ENCODE results near the gene POFUT1. TPM values are rescaled to one million over a fixed set of nuclear protein-coding genes. Genes with fewer than 3 reads are reported as not detected.
"Not testable (repeated sequence)": the region's sequence is repeated elsewhere in the genome, so short reads cannot be mapped to it uniquely, and the experiment has no call there.

The POFUT1 gene
- total RNA-seq, 6 experiments from 2014 or later = 64.1 to 83.7 (median 74.6) TPM

DNA sequence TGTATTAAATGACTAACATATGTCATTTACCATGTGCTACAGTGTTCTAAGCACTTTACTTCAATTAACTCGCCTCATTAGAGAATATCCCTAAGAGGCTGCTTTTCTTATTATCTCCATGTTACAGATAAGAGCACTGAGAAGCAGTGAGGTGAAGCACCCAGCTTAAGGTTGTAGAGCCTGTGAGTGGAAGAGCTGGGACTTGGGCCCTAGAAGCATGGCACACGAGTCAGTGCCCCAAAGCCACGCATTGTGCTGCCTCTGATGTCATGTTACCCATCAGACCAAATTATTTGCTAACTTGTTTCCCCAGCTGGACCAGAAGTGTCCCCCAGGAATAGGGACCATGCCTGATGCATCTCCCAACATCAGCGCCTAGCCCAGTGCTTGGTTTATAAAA, 34.1 kb downstream of the POFUT1 start:
- Mint-ChIP-seq H3K36me3 (ENCODE audit: low read depth) (no peaks in the 10 kb centered on the region), H3K4me1 (ENCODE audit: low read depth) (peaks cover 19% of the 10 kb centered on the region; the same call in 1 of the 2 replicates), H3K27ac (no peak overlapping the region), H3K4me3 (no peak overlapping the region), H3K27me3 (ENCODE audit: insufficient read depth) (peaks cover 3% of the 10 kb centered on the region), H3K9me3 (no peaks in the 10 kb centered on the region)
- no peak for DNase-seq
- TF ChIP-seq, protein P1, sequence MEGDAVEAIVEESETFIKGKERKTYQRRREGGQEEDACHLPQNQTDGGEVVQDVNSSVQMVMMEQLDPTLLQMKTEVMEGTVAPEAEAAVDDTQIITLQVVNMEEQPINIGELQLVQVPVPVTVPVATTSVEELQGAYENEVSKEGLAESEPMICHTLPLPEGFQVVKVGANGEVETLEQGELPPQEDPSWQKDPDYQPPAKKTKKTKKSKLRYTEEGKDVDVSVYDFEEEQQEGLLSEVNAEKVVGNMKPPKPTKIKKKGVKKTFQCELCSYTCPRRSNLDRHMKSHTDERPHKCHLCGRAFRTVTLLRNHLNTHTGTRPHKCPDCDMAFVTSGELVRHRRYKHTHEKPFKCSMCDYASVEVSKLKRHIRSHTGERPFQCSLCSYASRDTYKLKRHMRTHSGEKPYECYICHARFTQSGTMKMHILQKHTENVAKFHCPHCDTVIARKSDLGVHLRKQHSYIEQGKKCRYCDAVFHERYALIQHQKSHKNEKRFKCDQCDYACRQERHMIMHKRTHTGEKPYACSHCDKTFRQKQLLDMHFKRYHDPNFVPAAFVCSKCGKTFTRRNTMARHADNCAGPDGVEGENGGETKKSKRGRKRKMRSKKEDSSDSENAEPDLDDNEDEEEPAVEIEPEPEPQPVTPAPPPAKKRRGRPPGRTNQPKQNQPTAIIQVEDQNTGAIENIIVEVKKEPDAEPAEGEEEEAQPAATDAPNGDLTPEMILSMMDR (IDR thresholded peaks at IDR 0.05) = no peak

DNA sequence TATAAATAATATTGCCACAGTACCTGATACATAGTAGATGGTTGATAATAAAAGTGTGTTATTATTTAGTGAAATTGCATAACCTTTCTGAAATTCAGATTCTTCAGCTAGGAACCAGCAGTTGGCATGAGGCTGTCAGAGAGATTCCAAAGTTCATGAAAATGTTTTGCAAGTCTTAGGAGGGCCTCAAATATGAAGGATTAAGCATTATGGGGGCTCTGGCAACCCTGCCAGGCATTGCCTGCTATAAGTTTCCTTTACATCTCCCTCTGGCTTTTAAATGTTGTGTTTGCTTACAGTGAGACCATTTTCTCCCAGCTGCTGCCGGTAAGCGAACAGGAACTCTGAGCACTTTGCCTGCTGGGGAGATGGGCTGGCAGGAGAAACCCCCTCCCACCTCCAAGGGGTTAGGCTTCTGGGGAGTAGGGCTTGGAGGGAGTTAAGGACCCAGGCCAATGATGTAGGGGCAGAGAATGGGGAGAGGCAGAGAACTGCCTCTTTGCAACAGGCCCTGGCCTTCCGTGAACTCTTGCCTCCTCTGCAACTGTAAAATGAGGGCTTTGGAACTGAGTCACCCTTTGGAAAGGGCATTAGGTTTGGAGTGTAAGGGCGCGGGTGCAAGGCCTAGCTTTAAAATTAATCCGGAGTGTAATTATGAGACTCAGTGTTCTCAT, 36.6 kb downstream of the POFUT1 start:
- no peak for DNase-seq
- no peak overlapping the region for H3K27ac Mint-ChIP-seq
- H3K9me3 Mint-ChIP-seq = no peaks in the 10 kb centered on the region

DNA sequence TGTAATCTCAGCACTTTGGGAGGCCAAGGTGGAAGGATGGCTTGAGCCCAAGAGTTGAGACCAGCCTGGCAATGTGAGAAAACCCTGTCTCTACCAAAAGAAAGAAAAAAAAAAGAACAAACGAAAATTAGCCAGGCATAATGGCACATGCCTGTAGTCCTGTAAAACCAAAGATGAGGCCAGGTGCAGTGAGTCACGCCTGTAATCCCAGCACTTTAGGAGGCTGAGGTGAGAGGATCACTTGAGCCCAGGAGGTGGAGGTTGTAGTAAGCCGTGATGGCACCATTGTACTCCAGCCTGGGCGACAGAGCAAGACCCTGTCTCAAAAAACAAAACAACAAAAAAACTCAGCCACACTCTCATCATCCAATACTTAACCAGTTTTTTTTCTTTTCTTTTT, 37.3 kb downstream of the POFUT1 start:
- peaks cover 14% of the 10 kb centered on the region; the same call in 1 of the 2 replicates for H3K4me1 Mint-ChIP-seq (ENCODE audit: low read depth)

More for the DNA sequence above, 36.6 kb downstream of the POFUT1 start:
- H3K36me3 Mint-ChIP-seq (ENCODE audit: low read depth) = no peaks in the 10 kb centered on the region
- H3K4me1 Mint-ChIP-seq (ENCODE audit: low read depth) = peaks cover 19% of the 10 kb centered on the region; the same call in 1 of the 2 replicates
- H3K4me3 Mint-ChIP-seq = no peak overlapping the region
- TF ChIP-seq, protein P1 (IDR thresholded peaks at IDR 0.05) = no peak
- peaks cover 3% of the 10 kb centered on the region for H3K27me3 Mint-ChIP-seq (ENCODE audit: insufficient read depth)

DNA sequence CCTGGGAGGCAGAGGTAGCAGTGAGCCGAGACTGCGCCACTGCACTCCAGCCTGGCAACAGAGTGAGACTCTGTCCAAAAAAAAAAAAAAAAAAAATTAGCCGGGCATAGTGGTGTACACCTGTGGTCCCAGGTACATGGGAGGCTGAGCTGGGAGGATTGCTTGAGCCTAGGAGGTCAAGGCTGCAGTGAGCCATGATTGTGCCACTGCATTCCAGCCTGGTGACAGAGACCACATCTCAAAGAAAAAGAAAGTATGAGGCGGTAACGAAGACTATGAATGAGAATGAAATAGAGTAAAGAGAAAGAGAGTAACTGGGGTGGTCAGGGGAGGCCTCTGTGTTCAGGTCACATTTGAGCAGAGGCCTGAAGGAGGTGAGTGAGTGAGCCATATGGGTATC, 38.5 kb downstream of the POFUT1 start:
- H3K4me3 Mint-ChIP-seq; H3K9me3 Mint-ChIP-seq; H3K36me3 Mint-ChIP-seq (ENCODE audit: low read depth); H3K4me1 Mint-ChIP-seq (ENCODE audit: low read depth); H3K27me3 Mint-ChIP-seq (ENCODE audit: insufficient read depth); DNase-seq; H3K27ac Mint-ChIP-seq: not testable (repeated sequence)

More for the DNA sequence above, 37.3 kb downstream of the POFUT1 start:
- Mint-ChIP-seq H3K9me3 (no peaks in the 10 kb centered on the region), H3K27ac (no peak overlapping the region), H3K36me3 (ENCODE audit: low read depth) (no peaks in the 10 kb centered on the region), H3K27me3 (ENCODE audit: insufficient read depth) (peaks cover 2% of the 10 kb centered on the region), H3K4me3 (no peak overlapping the region)
- TF ChIP-seq, protein P1 (IDR thresholded peaks at IDR 0.05) = no peak
- DNase-seq = no peak

DNA sequence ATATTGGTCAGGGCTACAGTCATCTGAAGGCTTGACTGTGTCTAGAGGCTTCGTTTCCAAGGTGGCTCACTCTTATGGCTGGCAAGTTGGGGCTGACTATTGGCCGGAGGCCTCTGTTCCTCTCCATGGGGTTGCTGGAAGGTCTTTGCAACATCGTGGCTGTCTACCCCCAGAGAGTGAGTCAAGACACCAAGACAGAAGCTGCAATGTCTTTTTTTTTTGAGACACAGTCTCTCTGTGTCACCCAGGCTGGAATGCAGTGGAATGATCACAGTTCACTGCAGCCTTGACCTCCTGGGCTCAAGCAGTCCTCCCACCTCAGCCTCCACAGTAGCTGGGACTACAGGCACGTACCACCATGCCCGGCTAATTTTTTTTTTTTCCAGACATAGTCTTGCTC, 40.4 kb downstream of the POFUT1 start:
- DNase-seq = no peak
- Mint-ChIP-seq H3K27ac (no peak overlapping the region), H3K36me3 (ENCODE audit: low read depth) (no peaks in the 10 kb centered on the region), H3K9me3 (no peaks in the 10 kb centered on the region), H3K4me3 (no peak overlapping the region), H3K27me3 (ENCODE audit: insufficient read depth) (peaks cover 11% of the 10 kb centered on the region), H3K4me1 (ENCODE audit: low read depth) (peaks cover 8% of the 10 kb centered on the region; the same call in 1 of the 2 replicates)
- TF ChIP-seq, protein P1 (IDR thresholded peaks at IDR 0.05) = no peak

DNA sequence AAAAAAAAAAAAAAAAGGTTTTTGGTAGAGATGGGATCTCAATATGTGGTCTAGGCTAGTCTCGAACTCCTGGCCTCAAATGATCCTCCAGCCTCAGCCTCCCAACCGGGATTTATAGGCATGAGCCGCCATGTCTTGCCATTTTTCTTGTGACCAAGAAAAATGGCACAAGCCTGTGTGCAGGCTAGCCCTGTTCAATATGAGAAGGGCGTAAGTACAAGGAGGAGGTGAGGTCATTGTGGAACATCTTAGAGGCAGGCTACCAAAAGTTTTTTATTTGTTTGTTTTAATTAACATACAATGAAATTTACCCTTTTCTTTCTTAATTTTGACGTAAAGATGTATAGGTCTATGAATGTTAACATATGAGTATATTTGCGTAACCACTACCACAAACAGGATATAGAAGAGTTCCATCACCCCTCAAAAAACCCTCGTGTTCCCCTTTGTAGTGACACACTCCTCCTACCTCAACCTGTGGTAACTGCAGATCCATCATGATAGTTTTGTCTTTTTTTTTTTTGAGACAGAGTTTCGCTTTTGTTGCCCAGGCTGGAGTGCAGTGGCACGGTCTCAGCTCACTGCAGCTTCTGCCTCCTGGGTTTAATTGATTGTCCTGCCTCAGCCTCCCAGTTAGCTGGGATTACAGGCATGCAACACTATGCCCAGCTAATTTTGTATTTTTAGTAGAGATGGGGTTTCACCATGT, 41.5 kb downstream of the POFUT1 start:
- Mint-ChIP-seq H3K4me3 (no peak overlapping the region), H3K36me3 (ENCODE audit: low read depth) (no peaks in the 10 kb centered on the region), H3K9me3 (no peaks in the 10 kb centered on the region), H3K27ac (no peak overlapping the region), H3K4me1 (ENCODE audit: low read depth) (peaks cover 7% of the 10 kb centered on the region; the same call in 1 of the 2 replicates), H3K27me3 (ENCODE audit: insufficient read depth) (peaks cover 11% of the 10 kb centered on the region)
- DNase-seq = no peak
- TF ChIP-seq, protein P1 (IDR thresholded peaks at IDR 0.05) = no peak

Data from HFFc6 (cell line).